Measurements from ENCODE around the gene SMS.

DNA sequence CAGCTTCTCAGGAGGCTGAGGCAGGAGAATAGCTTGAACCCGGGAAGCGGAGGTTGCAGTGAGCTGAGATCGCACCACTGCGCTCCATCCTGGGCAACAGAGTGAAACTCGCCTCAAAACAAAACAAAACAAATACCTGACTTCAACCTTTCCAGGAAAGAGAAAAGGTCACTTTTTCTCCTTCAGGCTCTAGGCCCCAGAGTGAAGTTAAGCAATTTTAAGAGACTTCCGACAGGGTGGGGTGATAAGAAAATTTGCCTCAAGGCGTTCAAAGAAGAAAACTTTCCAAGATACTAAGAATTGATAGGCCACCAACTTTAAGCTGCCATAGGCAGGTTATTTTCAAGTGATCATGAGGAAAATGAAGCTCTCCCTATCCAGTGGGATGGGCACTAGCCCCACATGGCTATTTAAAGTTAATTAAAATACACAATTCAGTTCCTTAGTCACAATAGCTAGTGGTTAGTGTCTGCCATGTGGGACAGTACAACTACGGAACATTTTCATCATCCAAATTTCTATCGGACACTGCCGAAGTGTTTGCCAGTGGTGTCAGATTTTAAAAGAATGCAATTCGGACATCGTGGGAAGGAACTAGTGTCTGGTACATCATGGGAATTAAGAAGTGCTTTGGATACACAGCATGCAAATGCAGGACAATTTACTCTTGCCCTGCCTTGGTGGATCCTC is 33.0 kb downstream of the SMS start:
- TF ChIP-seq, protein P1, sequence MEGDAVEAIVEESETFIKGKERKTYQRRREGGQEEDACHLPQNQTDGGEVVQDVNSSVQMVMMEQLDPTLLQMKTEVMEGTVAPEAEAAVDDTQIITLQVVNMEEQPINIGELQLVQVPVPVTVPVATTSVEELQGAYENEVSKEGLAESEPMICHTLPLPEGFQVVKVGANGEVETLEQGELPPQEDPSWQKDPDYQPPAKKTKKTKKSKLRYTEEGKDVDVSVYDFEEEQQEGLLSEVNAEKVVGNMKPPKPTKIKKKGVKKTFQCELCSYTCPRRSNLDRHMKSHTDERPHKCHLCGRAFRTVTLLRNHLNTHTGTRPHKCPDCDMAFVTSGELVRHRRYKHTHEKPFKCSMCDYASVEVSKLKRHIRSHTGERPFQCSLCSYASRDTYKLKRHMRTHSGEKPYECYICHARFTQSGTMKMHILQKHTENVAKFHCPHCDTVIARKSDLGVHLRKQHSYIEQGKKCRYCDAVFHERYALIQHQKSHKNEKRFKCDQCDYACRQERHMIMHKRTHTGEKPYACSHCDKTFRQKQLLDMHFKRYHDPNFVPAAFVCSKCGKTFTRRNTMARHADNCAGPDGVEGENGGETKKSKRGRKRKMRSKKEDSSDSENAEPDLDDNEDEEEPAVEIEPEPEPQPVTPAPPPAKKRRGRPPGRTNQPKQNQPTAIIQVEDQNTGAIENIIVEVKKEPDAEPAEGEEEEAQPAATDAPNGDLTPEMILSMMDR (IDR thresholded peaks at IDR 0.05), result no peak
- no peak for TF ChIP-seq POLR2A (IDR thresholded peaks at IDR 0.05)

Measured in testis (tissue), 2 donors.